ENCODE results near the gene SLC25A34. TPM values are rescaled to one million over a fixed set of nuclear protein-coding genes. Genes with fewer than 3 reads are reported as not detected.
A peak's percentile ranks its signal among the peaks of the same experiment; 100 is the strongest.

The SLC25A34 gene
- polyA plus RNA-seq, 3 donors, result 0.08 to 2.7 (median 0.61) TPM

DNA sequence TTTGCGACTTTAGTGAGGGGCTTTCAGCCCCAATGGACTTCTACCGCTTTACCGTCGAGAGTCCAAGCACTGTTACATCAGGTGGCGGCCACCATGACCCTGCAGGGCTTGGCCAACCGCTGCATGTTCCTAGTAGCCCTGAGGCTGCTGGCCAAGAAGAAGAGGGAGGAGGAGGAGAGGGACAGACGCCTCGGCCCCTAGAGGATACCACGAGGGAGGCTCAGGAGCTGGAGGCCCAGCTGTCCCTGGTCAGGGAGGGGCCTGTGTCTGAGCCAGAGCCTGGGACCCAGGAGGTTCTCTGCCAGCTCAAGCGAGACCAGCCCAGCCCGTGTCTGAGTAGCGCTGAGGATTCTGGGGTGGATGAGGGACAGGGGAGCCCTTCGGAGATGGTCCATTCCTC lies 8.6 kb upstream of the SLC25A34 start:
- Histone ChIP-seq H3K79me2 (ENCODE audit: insufficient read depth, low read length) (no peaks in the 10 kb centered on the region), H3K4me2 (replicated peaks; ENCODE audit: extremely low read depth, low read length, poor library complexity, severe bottlenecking) (no peak overlapping the region), H2AFZ (ENCODE audit: insufficient read depth, low read depth, low read length, poor library complexity, severe bottlenecking) (no peak overlapping the region), H3K9me3 (replicated peaks in 1 of 2; ENCODE audit: control insufficient read depth in 1 of 2, insufficient read depth in 1 of 2, low read length in 2 of 2) (no peaks in the 10 kb centered on the region), H3K4me1 (ENCODE audit: control insufficient read depth in 1 of 2, insufficient read depth in 2 of 2, low read length in 2 of 2) (no peaks in the 10 kb centered on the region), H3K36me3 (replicated peaks in 1 of 2; ENCODE audit: control insufficient read depth in 1 of 2, insufficient read depth in 2 of 2, low read length in 2 of 2) (peaks cover 88 to 98% of the 10 kb centered on the region in 2 donors), H3K27ac (ENCODE audit: low read depth in 1 of 2, low read length in 2 of 2) (no peak overlapping the region), H4K20me1 (ENCODE audit: insufficient read depth, low read length) (peaks cover 26% of the 10 kb centered on the region), H3K27me3 (ENCODE audit: control insufficient read depth in 2 of 2, insufficient read depth in 2 of 2, low read length in 2 of 2) (no peaks in the 10 kb centered on the region), H3K4me3 (replicated peaks in 1 of 3; ENCODE audit: low read depth in 2 of 3, low read length in 3 of 3) (no peak overlapping the region), H3K9ac (ENCODE audit: insufficient read depth, low read length, poor library complexity, severe bottlenecking) (no peak overlapping the region)
- Mint-ChIP-seq H3K9me3 (no peaks in the 10 kb centered on the region), H3K4me3 (no peak overlapping the region), H3K36me3 (peaks cover 77 to 98% of the 10 kb centered on the region in 2 donors), H3K27ac (no peak overlapping the region), H3K4me1 (no peaks in the 10 kb centered on the region), H3K27me3 (ENCODE audit: low read depth in 3 of 3) (peaks cover 0 to 2% (median 2%) of the 10 kb centered on the region in 3 donors)
- TF ChIP-seq, protein P1, sequence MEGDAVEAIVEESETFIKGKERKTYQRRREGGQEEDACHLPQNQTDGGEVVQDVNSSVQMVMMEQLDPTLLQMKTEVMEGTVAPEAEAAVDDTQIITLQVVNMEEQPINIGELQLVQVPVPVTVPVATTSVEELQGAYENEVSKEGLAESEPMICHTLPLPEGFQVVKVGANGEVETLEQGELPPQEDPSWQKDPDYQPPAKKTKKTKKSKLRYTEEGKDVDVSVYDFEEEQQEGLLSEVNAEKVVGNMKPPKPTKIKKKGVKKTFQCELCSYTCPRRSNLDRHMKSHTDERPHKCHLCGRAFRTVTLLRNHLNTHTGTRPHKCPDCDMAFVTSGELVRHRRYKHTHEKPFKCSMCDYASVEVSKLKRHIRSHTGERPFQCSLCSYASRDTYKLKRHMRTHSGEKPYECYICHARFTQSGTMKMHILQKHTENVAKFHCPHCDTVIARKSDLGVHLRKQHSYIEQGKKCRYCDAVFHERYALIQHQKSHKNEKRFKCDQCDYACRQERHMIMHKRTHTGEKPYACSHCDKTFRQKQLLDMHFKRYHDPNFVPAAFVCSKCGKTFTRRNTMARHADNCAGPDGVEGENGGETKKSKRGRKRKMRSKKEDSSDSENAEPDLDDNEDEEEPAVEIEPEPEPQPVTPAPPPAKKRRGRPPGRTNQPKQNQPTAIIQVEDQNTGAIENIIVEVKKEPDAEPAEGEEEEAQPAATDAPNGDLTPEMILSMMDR (IDR thresholded peaks at IDR 0.05), result no peak
- intact Hi-C loops (cut with micrococcal nuclease), result no loop called here
- no peak for DNase-seq
- WGBS (ENCODE audit: insufficient coverage), result 97% methylated on average over 10 of the region's 13 CpGs

DNA sequence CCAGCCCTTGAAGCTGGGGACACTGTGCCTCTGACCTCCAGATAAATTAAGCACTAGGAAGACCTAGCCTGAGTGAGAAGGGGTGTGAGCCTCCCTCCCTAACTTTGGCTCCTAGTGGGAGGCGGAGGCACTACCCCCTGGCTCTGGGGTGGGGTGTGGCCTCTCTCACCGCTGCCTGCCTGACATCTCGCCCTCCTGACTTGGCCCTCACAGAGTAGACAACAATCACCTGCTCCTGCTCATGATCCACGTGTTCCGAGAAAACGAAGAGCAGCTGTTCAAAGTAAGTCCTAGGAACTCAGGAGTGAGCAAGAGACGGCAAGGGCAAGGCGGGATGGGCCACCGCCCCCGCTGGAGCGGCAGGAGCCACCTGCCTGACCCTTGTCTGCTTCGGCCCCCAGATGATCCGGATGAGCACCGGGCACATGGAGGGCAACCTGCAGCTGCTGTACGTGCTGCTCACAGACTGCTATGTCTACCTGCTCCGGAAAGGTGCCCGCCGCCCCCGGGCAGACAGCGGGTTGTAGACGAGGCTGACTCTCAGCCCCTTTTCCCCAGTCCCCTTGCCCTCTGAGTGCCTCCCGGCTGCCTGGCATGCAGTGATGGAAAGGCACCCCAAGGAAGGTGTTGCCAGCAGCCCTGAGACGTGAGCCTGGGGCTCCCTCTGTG lies 8.1 kb upstream of the SLC25A34 start:
- intact Hi-C loops (cut with micrococcal nuclease), result no loop called here
- TF ChIP-seq, protein P1 (IDR thresholded peaks at IDR 0.05), result no peak
- Histone ChIP-seq H3K9ac (ENCODE audit: insufficient read depth, low read length, poor library complexity, severe bottlenecking) (no peak overlapping the region), H2AFZ (ENCODE audit: insufficient read depth, low read depth, low read length, poor library complexity, severe bottlenecking) (no peak overlapping the region), H3K79me2 (ENCODE audit: insufficient read depth, low read length) (no peaks in the 10 kb centered on the region), H3K4me1 (ENCODE audit: control insufficient read depth in 1 of 2, insufficient read depth in 2 of 2, low read length in 2 of 2) (no peaks in the 10 kb centered on the region), H4K20me1 (ENCODE audit: insufficient read depth, low read length) (peaks cover 23% of the 10 kb centered on the region), H3K27ac (ENCODE audit: low read depth in 1 of 2, low read length in 2 of 2) (no peak overlapping the region), H3K27me3 (ENCODE audit: control insufficient read depth in 2 of 2, insufficient read depth in 2 of 2, low read length in 2 of 2) (no peaks in the 10 kb centered on the region), H3K9me3 (replicated peaks in 1 of 2; ENCODE audit: control insufficient read depth in 1 of 2, insufficient read depth in 1 of 2, low read length in 2 of 2) (no peaks in the 10 kb centered on the region), H3K36me3 (replicated peaks in 1 of 2; ENCODE audit: control insufficient read depth in 1 of 2, insufficient read depth in 2 of 2, low read length in 2 of 2) (peaks cover 88 to 98% of the 10 kb centered on the region in 2 donors), H3K4me2 (replicated peaks; ENCODE audit: extremely low read depth, low read length, poor library complexity, severe bottlenecking) (no peak overlapping the region), H3K4me3 (replicated peaks in 1 of 3; ENCODE audit: low read depth in 2 of 3, low read length in 3 of 3) (no peak overlapping the region)
- H3K9me3 Mint-ChIP-seq, result no peaks in the 10 kb centered on the region
- H3K27ac Mint-ChIP-seq, result peak overlapping the region in 1 of 7 donors; percentile 43
- H3K27me3 Mint-ChIP-seq (ENCODE audit: low read depth in 3 of 3), result peaks cover 0 to 3% (median 2%) of the 10 kb centered on the region in 3 donors
- H3K36me3 Mint-ChIP-seq, result peaks cover 76 to 98% of the 10 kb centered on the region in 2 donors
- H3K4me3 Mint-ChIP-seq, result no peak overlapping the region
- DNase-seq, result no peak
- WGBS (ENCODE audit: insufficient coverage), result 99% methylated on average over 22 of the region's 23 CpGs
- H3K4me1 Mint-ChIP-seq, result no peaks in the 10 kb centered on the region
